Right forelimb (tissue), 1 donor: ENCODE data around the gene CTSD.
"Not testable (repeated sequence)": the region's sequence is repeated elsewhere in the genome, so short reads cannot be mapped to it uniquely, and the experiment has no call there.

Experiments
- DNase-seq: peaks from one replicate; pipeline ENCODE4 v3.0.0-alpha.2; 2018

Gene CTSD

GRCh38 chr11:1763796-1764661 is at the start of gene CTSD:
TSS of gene CTSD (minus strand) at chr11:1763927. CDS start at chr11:1763859, 68 bp downstream.
- DNase-seq, result peak; percentile 94

DNA sequence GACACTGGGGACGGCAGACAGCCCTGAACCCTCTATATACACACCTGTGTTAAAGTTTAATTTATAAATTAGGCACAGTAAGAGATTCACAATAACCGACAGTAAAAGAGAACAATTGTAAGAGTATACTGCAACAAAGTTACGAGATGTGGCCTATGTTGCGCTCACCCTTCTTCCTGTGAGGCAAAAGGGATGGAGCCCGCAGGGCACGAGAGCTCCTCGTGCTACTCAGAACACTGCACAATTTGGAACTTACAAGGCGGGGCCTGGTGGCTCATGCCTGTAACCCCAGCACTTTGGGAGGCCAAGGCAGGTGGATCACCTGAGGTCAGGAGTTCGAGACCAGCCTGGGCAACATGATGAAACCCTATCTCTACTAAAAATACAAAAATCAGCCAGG is 49.6 kb upstream of the CTSD start:
- DNase-seq, result not testable (repeated sequence)

DNA sequence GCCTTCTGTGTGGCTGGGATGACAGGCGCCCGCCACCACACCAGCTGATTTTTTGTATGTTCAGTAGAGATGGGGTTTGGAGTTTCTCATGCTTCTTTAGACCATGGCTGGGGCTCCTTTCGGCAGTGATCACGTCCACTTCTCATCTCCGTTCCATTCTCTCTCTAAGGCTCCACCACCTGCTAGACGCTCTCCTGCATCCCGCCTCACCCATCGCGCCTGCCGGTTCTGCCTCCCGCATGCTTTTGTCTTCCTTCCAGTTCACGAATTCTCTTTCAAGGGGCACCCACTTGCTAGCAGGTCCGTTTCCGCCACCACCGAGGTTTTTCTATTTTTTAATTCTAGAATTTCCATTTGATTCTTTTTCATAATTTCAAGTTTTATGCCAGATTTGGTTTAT is 49.1 kb upstream of the CTSD start:
- no peak for DNase-seq

DNA sequence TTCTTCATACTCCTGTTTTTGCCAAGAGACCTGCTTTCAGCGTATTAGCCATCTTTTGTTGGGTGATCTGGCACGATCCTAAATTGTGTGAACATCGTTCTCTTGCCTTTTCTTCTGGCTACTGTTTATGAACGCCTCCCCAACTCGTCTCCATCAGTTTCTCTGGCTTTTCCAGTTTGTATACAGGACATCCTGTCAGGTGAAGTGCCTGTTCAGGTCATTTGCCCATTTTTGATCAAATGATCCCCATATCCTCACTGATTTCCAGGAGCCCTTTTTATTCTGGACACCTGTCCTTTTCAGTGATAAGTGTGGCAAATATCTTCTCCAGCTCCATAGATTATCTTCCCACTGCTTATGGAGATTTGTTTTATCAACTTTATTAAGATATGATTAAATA is 48.5 kb upstream of the CTSD start:
- DNase-seq, result no peak

GRCh38 chr11:1810761-1811160 is 47.0 kb upstream of the CTSD start:
- no peak for DNase-seq

- no peak for DNase-seq
Observed at GRCh38 chr11:1807264-1807995, 43.7 kb upstream of the CTSD start.

DNA sequence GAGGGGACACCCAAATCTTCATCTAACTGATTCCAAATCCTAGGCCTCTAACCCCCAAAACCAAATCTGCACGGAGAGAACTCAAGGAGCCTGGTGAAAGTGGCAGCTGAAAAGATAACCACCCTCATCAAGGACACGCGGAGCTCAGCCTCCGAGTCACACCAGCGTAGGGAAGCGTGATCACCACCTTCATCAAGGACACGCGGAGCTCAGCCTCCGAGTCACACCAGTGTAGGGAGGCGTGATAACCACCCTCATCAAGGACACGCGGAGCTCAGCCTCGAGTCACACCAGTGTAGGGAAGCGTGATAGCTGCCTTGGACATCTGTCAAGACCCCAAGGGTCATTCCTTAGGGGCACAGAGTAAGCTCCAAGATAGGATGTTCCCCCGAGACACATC is 41.8 kb upstream of the CTSD start:
- DNase-seq, result no peak

GRCh38 chr11:1803835-1804519 is 40.2 kb upstream of the CTSD start:
- DNase-seq, result not testable (repeated sequence)

- DNase-seq, result no peak
Observed at GRCh38 chr11:1803246-1803645, 39.5 kb upstream of the CTSD start.

DNA sequence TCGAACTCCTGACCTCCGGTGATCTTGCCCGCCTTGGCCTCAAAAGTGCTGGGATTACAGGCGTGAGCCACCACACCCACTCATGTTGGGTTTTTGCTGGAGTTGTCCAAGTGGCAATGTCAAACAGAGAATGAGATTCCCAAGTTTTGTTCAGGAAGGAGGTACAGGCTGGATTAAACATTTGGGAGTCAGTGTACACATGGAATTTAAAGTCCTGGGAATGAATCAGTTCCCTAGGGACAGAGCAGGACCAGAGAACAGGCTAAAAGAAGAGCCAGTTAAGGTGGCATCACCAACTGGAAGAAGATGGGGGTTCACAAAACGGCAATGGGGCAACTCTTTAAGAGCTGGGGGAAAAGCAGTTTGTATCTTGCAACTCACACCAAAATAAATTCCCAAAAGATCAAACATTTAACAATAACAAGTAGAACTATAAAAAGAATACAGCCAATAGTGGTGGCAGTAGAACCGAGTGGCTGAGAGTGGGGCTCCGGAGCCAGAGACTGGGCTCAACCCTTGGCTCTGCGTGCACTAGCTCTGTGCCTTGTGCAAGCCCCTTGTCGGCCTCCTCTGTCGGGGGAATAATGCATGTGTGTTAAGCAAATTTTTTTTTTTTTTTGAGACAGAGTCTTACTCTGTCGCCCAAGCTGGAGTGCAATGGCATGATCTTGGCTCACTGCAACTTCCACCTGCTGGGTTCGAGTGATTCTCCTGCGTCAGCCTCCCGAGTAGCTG is 33.8 kb upstream of the CTSD start:
- DNase-seq, result no peak

- no peak for DNase-seq
Observed at GRCh38 chr11:1796413-1797011, 32.8 kb upstream of the CTSD start.

- no peak for DNase-seq
Observed at GRCh38 chr11:1793081-1793480, 29.4 kb upstream of the CTSD start.

GRCh38 chr11:1792461-1792860 is 28.7 kb upstream of the CTSD start:
- no peak for DNase-seq

GRCh38 chr11:1791912-1792311 is 28.2 kb upstream of the CTSD start:
- DNase-seq, result no peak

DNA sequence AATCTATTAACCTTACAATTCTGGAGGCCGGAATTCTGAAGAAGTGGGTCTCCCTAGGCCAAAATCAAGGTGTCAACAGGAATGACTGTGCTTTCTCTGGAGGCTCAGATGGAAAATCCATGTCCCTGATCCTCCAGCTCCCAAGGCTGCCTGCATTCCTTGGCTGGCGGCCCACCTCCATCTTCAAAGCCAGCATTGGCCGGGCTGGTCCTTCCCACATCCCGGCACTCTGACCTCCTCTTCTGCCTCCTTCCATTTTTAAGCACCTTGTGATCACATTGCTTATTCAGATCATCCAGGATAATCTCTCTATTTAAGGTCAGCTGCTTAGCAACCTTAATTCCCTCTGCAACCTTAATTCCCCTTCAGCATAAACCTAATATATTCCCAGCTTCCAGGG is 22.7 kb upstream of the CTSD start:
- DNase-seq, result no peak

GRCh38 chr11:1785749-1786413 is 22.2 kb upstream of the CTSD start:
- DNase-seq, result no peak

DNA sequence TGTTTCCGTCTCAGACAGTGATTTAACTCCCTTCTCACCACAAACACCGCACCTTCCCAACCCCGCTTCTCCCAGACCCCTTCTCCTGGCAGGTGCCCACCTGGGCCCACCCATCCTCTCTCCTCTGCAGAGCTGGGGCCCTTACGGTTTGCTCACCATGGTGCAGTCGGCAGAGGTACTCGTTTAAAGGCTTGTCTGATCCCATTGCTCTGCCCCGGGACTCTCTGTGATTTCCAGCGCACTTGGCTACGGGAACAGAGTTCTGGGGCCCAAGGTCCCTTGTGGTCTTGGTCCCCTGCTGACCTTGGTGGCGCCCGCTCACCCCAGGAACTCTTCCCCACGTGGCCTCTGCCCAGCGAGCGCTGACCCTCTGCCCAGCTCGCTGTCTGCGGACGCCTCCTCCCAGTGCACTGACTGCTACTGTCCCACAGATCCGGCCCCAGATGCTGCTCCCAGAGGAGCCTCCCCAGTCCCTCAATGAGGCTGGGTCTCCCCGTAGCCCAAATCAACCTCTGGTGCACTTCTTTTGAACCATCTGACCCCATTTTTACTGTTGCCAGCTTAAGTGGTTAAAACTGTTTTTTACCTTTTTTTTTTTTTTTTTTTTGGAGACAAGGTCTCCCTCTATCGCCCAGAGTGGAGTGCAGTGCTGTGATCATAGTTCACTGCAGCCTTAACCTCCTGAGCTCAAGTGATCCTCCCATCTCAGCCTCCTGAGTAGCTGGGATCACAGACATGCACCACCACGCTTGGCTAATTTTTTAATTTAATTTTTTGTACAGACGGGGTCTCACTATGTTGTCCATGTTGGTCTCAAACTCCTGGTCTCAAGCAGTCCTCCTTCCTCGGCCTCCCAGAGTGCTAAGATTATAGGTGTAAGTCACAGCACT is 21.3 kb upstream of the CTSD start:
- DNase-seq, result no peak

DNA sequence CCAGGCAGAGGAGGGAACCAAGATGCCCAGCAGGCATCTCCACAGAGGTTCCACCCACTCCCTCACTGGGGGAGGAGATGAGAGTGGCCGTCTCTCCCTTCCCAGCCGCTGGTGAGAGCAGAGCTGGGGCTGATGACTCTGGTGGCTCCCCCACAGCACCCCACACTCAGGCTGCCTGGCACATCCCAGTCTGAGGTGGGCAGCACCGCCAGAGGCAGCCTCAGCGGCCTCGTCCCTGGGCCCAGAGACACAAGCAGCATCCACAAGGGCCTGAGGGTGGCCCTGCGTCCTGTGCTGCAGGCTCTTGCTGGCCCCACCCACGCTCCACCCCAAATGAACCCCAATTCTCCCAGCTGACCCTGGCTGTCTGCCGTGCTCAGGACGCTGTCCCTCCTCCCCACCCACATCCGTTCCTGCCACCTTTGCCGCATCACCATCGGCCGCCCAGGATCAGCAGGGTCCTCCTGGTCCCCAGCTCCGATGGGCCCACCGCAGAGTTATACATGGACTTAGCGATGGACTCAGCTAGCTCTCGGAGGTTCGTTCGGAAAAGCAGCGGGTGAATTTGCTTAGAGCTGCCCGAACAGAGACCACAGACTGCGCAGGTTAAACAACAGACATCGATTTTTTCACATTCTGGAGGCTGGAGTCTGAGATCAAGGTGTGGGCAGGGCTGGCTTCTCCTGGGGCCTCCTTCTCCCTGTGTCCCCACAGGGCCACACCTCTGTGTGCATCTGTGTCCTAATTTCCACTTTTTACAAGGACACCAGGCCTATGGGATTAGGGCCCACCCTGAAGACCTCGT is 20.2 kb upstream of the CTSD start:
- DNase-seq, result no peak

- DNase-seq, result no peak
Observed at GRCh38 chr11:1782831-1783724, 19.4 kb upstream of the CTSD start.
